K562 (cell line): ENCODE measurements around the gene PIK3CA. TPM values are rescaled to one million over a fixed set of nuclear protein-coding genes. Genes with fewer than 3 reads are reported as not detected.
A peak's percentile ranks its signal among the peaks of the same experiment; 100 is the strongest.

ENCODE experiments used
- CEBPB ChIP-seq: fragments of 450-650 bp; IDR thresholded peaks from 2 replicates; pipeline ENCODE4 v1.6.1; 2016; ENCODE audit warnings: missing genetic modification characterization, missing compliant biosample characterization
- EHMT2 ChIP-seq: fragments of 450-650 bp; IDR thresholded peaks from 2 replicates; pipeline ENCODE4 v1.6.1; 2018; ENCODE audit warnings: antibody characterized with exemption
- ELF1 ChIP-seq: fragments of 200-800 bp; sonication (Bioruptor generic); IDR thresholded peaks from 2 replicates; pipeline ENCODE4 v1.6.1; 2016; ENCODE audit warnings: missing genetic modification characterization, missing compliant biosample characterization
- ETV5 ChIP-seq: sonication (generic); formaldehyde crosslinking; IDR thresholded peaks from 2 replicates; pipeline ENCODE4 v1.4.0; 2020; ENCODE audit warnings: low read depth, mild to moderate bottlenecking, missing genetic modification reagents
- FOXJ2 ChIP-seq: fragments of 200-800 bp; sonication (Bioruptor generic); IDR thresholded peaks from 2 replicates; pipeline ENCODE4 v1.6.1; 2016; ENCODE audit warnings: missing genetic modification characterization, missing compliant biosample characterization
- GTF2A2 ChIP-seq: IDR thresholded peaks from 2 replicates; pipeline ENCODE4 v1.6.1; 2016; ENCODE audit warnings: mild to moderate bottlenecking, missing genetic modification characterization, missing compliant biosample characterization
- HEY1 ChIP-seq: fragments of 250-450 bp; sonication (Bioruptor Pico); IDR thresholded peaks from 2 replicates; pipeline ENCODE4 v1.5.0; 2020; ENCODE audit warnings: mild to moderate bottlenecking, moderate library complexity, borderline replicate concordance
- KLF10 ChIP-seq: fragments of 250-450 bp; sonication (Bioruptor Pico); IDR thresholded peaks from 2 replicates; pipeline ENCODE4 v1.6.1; 2021; ENCODE audit warnings: matching md5 sums
- MBD2 ChIP-seq: sonication (generic); IDR thresholded peaks from 2 replicates; pipeline ENCODE4 v1.6.1; 2016; ENCODE audit warnings: low read depth, borderline replicate concordance
- NUFIP1 ChIP-seq: fragments of 450-650 bp; IDR thresholded peaks from 2 replicates; pipeline ENCODE4 v1.6.1; 2018; ENCODE audit not compliant: partially characterized antibody
- POLR2A ChIP-seq: fragments of 450-650 bp; conservative IDR thresholded peaks from 2 replicates; pipeline ENCODE4 v1.6.1; 2016
- RAD21 ChIP-seq, 2 experiments: fragments of 250-450 bp in 1 of 2; fragments of 450-650 bp in 1 of 2; sonication (Bioruptor Pico) in 1 of 2; formaldehyde crosslinking in 1 of 2; IDR thresholded peaks in 1 of 2; conservative IDR thresholded peaks in 1 of 2; 2 replicates each; pipeline versions ENCODE4 v1.4.0 to v1.8.0; 2020 to 2022; ENCODE audit warnings: mild to moderate bottlenecking in 2 of 2, moderate library complexity in 1 of 2
- RREB1 ChIP-seq: fragments of 250-450 bp; sonication (Bioruptor Pico); IDR thresholded peaks from 2 replicates; pipeline ENCODE4 v1.4.0; 2020
- TSHZ1 ChIP-seq: fragments of 250-450 bp; sonication (Bioruptor Pico); IDR thresholded peaks from 2 replicates; pipeline ENCODE4 v1.4.0; 2020; ENCODE audit warnings: mild to moderate bottlenecking, moderate library complexity
- ZNF124 ChIP-seq: sonication (generic); formaldehyde crosslinking; IDR thresholded peaks from 2 replicates; pipeline ENCODE4 v1.8.1; 2022; ENCODE audit warnings: missing genetic modification reagents
- ZNF280B ChIP-seq: fragments of 250-450 bp; sonication (Bioruptor Pico); IDR thresholded peaks from 2 replicates; pipeline ENCODE4 v1.5.1; 2021; ENCODE audit warnings: mild to moderate bottlenecking
- ZNF644 ChIP-seq: fragments of 200-800 bp; sonication (Bioruptor generic); IDR thresholded peaks from 2 replicates; pipeline ENCODE4 v1.6.1; 2016; ENCODE audit warnings: low read depth, missing genetic modification characterization, missing compliant biosample characterization
- ZNF696 ChIP-seq: fragments of 250-450 bp; sonication (Bioruptor Pico); conservative IDR thresholded peaks from 2 replicates; pipeline ENCODE4 v1.4.0; 2020; ENCODE audit warnings: mild to moderate bottlenecking, moderate library complexity
- ZNF830 ChIP-seq: fragments of 250-450 bp; sonication (Bioruptor Pico); IDR thresholded peaks from 2 replicates; pipeline ENCODE4 v1.5.0; 2021; ENCODE audit warnings: mild to moderate bottlenecking
- polyA plus RNA-seq, 8 experiments: library from polyadenylated mRNA; depleted of rRNA in 4 of 8; stranded (reverse) in 5 of 8; unstranded in 3 of 8; fragments of >200 nt; fragmentation: Nextera tagmentation in 2 of 8; fragmentation: Illumina TruSeq in 1 of 8; extraction: Ambion mirVana in 2 of 8; extraction: Trizol in 1 of 8; gene quantifications; 2 replicates each; pipeline versions ENCODE4 v1.2.1 to v1.2.3, GENCODE V29; 2011 to 2014; ENCODE audit warnings: inconsistent platforms in 1 of 8, missing spikeins in 1 of 8
- total RNA-seq, 7 experiments: library from RNA; depleted of rRNA in 6 of 7; stranded (reverse); fragments of >200 nt in 6 of 7; fragmentation: Illumina TruSeq in 2 of 7; extraction: Trizol in 2 of 7; gene quantifications; 2 replicates each; pipeline versions ENCODE4 v1.2.1 to v1.2.3, GENCODE V29; 2011 to 2021; ENCODE audit warnings: low replicate concordance in 1 of 7

PIK3CA gene
- total and polyA plus RNA-seq, 9 of the 15 experiments (the other 6 are each of a cell fraction or from before 2014, with no cell fraction given) = 3.8 to 19.4 (median 10.8) TPM

- TF ChIP-seq GTF2A2 (tag) (no peak), MBD2 (no peak; the same call in 1 of the 2 replicates), RAD21 (CRISPR knock-in tag; conservative IDR thresholded peaks at IDR 0.05 in 1 of 2, IDR thresholded peaks at IDR 0.05 in 1 of 2) (no peak), TSHZ1 (no peak), HEY1 (no peak), ZNF830 (CRISPR knock-in tag) (no peak), ETV5 (CRISPR knock-in tag) (no peak), ZNF280B (no peak), RREB1 (no peak), CEBPB (tag) (peak; percentile 59; the same call in 1 of the 2 replicates), ZNF696 (CRISPR knock-in tag) (no peak), ELF1 (tag) (peak; percentile 94), NUFIP1 (no peak), POLR2A (peak; percentile 81), ZNF124 (CRISPR knock-in tag) (no peak), KLF10 (CRISPR knock-in tag) (no peak), FOXJ2 (tag) (peak; percentile 99), EHMT2 (no peak), ZNF644 (tag) (0 out of 2 replicates have a peak, but pooled peaks have one; percentile 52)
Observed at GRCh38 chr3:179147873-179148615, at the start of gene PIK3CA (continued).
